IMR-90 (cell line): ENCODE data around the gene ARHGAP15.

Experiments used
- CEBPB ChIP-seq: IDR thresholded peaks from 2 replicates; pipeline ENCODE4 v1.6.1; 2012; ENCODE audit warnings: low read depth, low read length, improper control_type of control experiment
- FOS ChIP-seq: fragments of 150-350 bp; IDR thresholded peaks from 2 replicates; pipeline ENCODE4 v1.6.1; 2016; ENCODE audit warnings: low read depth, low read length
- POLR2A ChIP-seq: IDR thresholded peaks from 2 replicates; pipeline ENCODE4 v1.6.1; 2012; ENCODE audit warnings: mild to moderate bottlenecking, low read depth, low read length
- RFX5 ChIP-seq: IDR thresholded peaks from 2 replicates; pipeline ENCODE4 v1.8.0; 2012; ENCODE audit warnings: low read depth, mild to moderate bottlenecking, low read length, moderate library complexity
- SMC3 ChIP-seq: fragments of 150-350 bp; IDR thresholded peaks from 2 replicates; pipeline ENCODE4 v1.6.1; 2016; ENCODE audit warnings: low read depth, mild to moderate bottlenecking, antibody characterized with exemption, low read length, moderate library complexity
- TF ChIP-seq, protein P1 (sequence below): conservative IDR thresholded peaks from 2 replicates; pipeline ENCODE4 v1.5.1; 2012; ENCODE audit warnings: mild to moderate bottlenecking, low read depth, low read length, improper control_type of control experiment

DNA sequence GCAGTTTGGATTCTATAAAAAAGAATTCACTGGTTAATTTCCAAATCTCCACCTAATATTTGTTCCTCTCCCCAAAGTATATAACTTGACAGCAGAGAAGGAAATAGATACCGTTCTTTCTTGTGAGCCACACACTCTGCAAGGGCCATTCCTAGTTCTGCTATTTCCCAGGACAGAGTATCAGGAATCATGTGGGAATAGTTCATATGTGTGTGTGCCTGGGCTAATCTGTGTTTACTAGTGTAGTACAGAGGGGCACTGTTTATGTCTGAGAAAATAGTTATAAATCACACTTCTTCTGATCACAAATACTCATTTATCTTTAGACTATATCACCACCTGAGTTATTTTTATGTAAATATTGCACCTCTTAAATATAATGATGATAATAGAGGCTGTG lies 296.7 kb downstream of the ARHGAP15 start:
- TF ChIP-seq CEBPB: no peak
- TF ChIP-seq, protein P1, sequence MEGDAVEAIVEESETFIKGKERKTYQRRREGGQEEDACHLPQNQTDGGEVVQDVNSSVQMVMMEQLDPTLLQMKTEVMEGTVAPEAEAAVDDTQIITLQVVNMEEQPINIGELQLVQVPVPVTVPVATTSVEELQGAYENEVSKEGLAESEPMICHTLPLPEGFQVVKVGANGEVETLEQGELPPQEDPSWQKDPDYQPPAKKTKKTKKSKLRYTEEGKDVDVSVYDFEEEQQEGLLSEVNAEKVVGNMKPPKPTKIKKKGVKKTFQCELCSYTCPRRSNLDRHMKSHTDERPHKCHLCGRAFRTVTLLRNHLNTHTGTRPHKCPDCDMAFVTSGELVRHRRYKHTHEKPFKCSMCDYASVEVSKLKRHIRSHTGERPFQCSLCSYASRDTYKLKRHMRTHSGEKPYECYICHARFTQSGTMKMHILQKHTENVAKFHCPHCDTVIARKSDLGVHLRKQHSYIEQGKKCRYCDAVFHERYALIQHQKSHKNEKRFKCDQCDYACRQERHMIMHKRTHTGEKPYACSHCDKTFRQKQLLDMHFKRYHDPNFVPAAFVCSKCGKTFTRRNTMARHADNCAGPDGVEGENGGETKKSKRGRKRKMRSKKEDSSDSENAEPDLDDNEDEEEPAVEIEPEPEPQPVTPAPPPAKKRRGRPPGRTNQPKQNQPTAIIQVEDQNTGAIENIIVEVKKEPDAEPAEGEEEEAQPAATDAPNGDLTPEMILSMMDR: no peak
- TF ChIP-seq FOS: no peak
- TF ChIP-seq POLR2A: no peak
- TF ChIP-seq RFX5: no peak
- no peak for TF ChIP-seq SMC3
